Lower lobe of right lung (tissue), 2 donors: ENCODE data around the gene CCDC127. TPM values are rescaled to one million over a fixed set of nuclear protein-coding genes. Genes with fewer than 3 reads are reported as not detected.
"Not testable (repeated sequence)": the region's sequence is repeated elsewhere in the genome, so short reads cannot be mapped to it uniquely, and the experiment has no call there.

ENCODE experiments used
- ATAC-seq, 2 donors: fragments of 200-7000 bp; cut with Tn5 transposase; one replicate each; pipeline ENCODE4 v1.9.1; 2020 to 2022; ENCODE audit warnings: mild to moderate bottlenecking in 2 of 2, moderate library complexity in 2 of 2
- DNase-seq: peaks from one replicate; pipeline ENCODE4 v3.0.0-alpha.2; 2020
- H3K27ac ChIP-seq: fragments of 200-600 bp; one replicate; pipeline ENCODE4 v1.8.0; 2022
- H3K27me3 ChIP-seq: fragments of 200-600 bp; one replicate; pipeline ENCODE4 v1.8.0; 2022; ENCODE audit warnings: low read depth
- H3K36me3 ChIP-seq: fragments of 200-600 bp; one replicate; pipeline ENCODE4 v1.8.0; 2022; ENCODE audit warnings: mild to moderate bottlenecking
- H3K4me1 ChIP-seq: fragments of 200-600 bp; one replicate; pipeline ENCODE4 v1.8.0; 2022
- H3K4me3 ChIP-seq: fragments of 200-600 bp; one replicate; pipeline ENCODE4 v1.8.0; 2022; ENCODE audit warnings: mild to moderate bottlenecking
- H3K9me3 ChIP-seq: fragments of 200-600 bp; one replicate; pipeline ENCODE4 v1.8.0; 2022
- CTCF ChIP-seq: fragments of 200-600 bp; IDR thresholded peaks from one replicate; pipeline ENCODE4 v1.8.0; 2022; ENCODE audit warnings: antibody characterized with exemption, mild to moderate bottlenecking
- intact Hi-C: fragments of 100-400 bp; cut with DNase I; formaldehyde crosslinking; loops from one replicate; pipeline ENCODE4 v1.11.0; 2022
- total RNA-seq: library from RNA; stranded (reverse); fragmentation: NEBNext Ultra II Directional; extraction: Animal tissue kit (Norgen Biotek cat#: 25700); gene quantifications from one replicate; pipeline ENCODE4 v1.2.1, GENCODE V29; 2021
- donor health status: DM: no; HTN: yes; CAD: no; lungs with severe emphysema.

The CCDC127 gene
- total RNA-seq, 1 donor from 2014 or later = 4.9 TPM

GRCh38 chr5:223791-224190, 5.8 kb upstream of the CCDC127 start:
- Histone ChIP-seq H3K36me3 (peaks cover 51% of the 10 kb centered on the region), H3K9me3 (no peaks in the 10 kb centered on the region), H3K27me3 (no peaks in the 10 kb centered on the region), H3K27ac (no peak overlapping the region), H3K4me1 (peaks cover 39% of the 10 kb centered on the region), H3K4me3 (no peak overlapping the region)
- intact Hi-C loops = no loop called here
- DNase-seq (no peak), ATAC-seq (no peak)
- no peak for TF ChIP-seq CTCF

- Histone ChIP-seq H3K36me3 (peaks cover 44% of the 10 kb centered on the region), H3K4me1 (peaks cover 39% of the 10 kb centered on the region)
- H3K9me3 ChIP-seq, DNase-seq, intact Hi-C loops, ATAC-seq, H3K27ac ChIP-seq, H3K4me3 ChIP-seq, H3K27me3 ChIP-seq: not testable (repeated sequence)
Observed at GRCh38 chr5:222951-223715, 5.2 kb upstream of the CCDC127 start.

- peak overlapping the region; percentile 93 for H3K27ac ChIP-seq
- intact Hi-C loops = no loop called here
Observed at GRCh38 chr5:219991-220390, 2.0 kb upstream of the CCDC127 start.

GRCh38 chr5:219460-219863, 1.5 kb upstream of the CCDC127 start:
- Histone ChIP-seq H3K27me3 (no peaks in the 10 kb centered on the region), H3K4me3 (peak overlapping the region; percentile 71), H3K4me1 (peaks cover 43% of the 10 kb centered on the region), H3K36me3 (peaks cover 13% of the 10 kb centered on the region), H3K9me3 (no peaks in the 10 kb centered on the region), H3K27ac (peak overlapping the region; percentile 93)
- TF ChIP-seq CTCF = no peak
- ATAC-seq = no peak
- DNase-seq = no peak
- intact Hi-C loops = no loop called here

More at GRCh38 chr5:219991-220390, 2.0 kb upstream of the CCDC127 start:
- peak overlapping the region; percentile 71 for H3K4me3 ChIP-seq
- no peaks in the 10 kb centered on the region for H3K9me3 ChIP-seq
- peaks cover 43% of the 10 kb centered on the region for H3K4me1 ChIP-seq
- DNase-seq = no peak
- no peaks in the 10 kb centered on the region for H3K27me3 ChIP-seq
- no peak for ATAC-seq
- no peak for TF ChIP-seq CTCF
- peaks cover 13% of the 10 kb centered on the region for H3K36me3 ChIP-seq

GRCh38 chr5:218457-219291, 721 bp upstream of the CCDC127 start:
- peak; percentile 62 for DNase-seq
- intact Hi-C loops = no loop called here
- ATAC-seq = peak; percentile 76 to 77
- peaks cover 43% of the 10 kb centered on the region for H3K4me1 ChIP-seq
- H3K9me3 ChIP-seq = no peaks in the 10 kb centered on the region
- no peak for TF ChIP-seq CTCF
- peak overlapping the region; percentile 93 for H3K27ac ChIP-seq
- peaks cover 5% of the 10 kb centered on the region for H3K36me3 ChIP-seq
- H3K4me3 ChIP-seq = peak overlapping the region; percentile 71
- no peaks in the 10 kb centered on the region for H3K27me3 ChIP-seq

GRCh38 chr5:216076-216475, 1.9 kb downstream of the CCDC127 start:
- intact Hi-C loops, H3K36me3 ChIP-seq, H3K4me3 ChIP-seq, H3K27ac ChIP-seq, H3K27me3 ChIP-seq, ATAC-seq, H3K9me3 ChIP-seq, DNase-seq: not testable (repeated sequence)
- H3K4me1 ChIP-seq = peaks cover 22% of the 10 kb centered on the region

GRCh38 chr5:215256-215655, 2.7 kb downstream of the CCDC127 start:
- ATAC-seq, H3K36me3 ChIP-seq, H3K4me3 ChIP-seq, DNase-seq, H3K9me3 ChIP-seq, intact Hi-C loops, H3K27me3 ChIP-seq, H3K27ac ChIP-seq: not testable (repeated sequence)
- peaks cover 14% of the 10 kb centered on the region for H3K4me1 ChIP-seq
